ENCODE data around the gene TNPO1.

- TF ChIP-seq CTCF (IDR thresholded peaks at IDR 0.05; ENCODE audit: poor library complexity, severe bottlenecking), result peak; percentile 65
- TF ChIP-seq POLR2AphosphoS5 (IDR thresholded peaks at IDR 0.05), result no peak
- no peak for TF ChIP-seq TAF1 (IDR thresholded peaks at IDR 0.05; ENCODE audit: low read depth)
- TF ChIP-seq MXI1 (conservative IDR thresholded peaks at IDR 0.05; ENCODE audit: poor library complexity, severe bottlenecking), result no peak
- TF ChIP-seq EZH2 (IDR thresholded peaks at IDR 0.05; ENCODE audit: borderline replicate concordance, insufficient read depth, low read length, poor library complexity, severe bottlenecking), result no peak
- TF ChIP-seq EP300 (conservative IDR thresholded peaks at IDR 0.05; ENCODE audit: poor library complexity, severe bottlenecking), result no peak
- TF ChIP-seq REST (IDR thresholded peaks at IDR 0.05; ENCODE audit: borderline replicate concordance), result no peak
- TF ChIP-seq SMC3 (conservative IDR thresholded peaks at IDR 0.05; ENCODE audit: poor library complexity), result peak; percentile 54
- peak; percentile 67 for TF ChIP-seq RAD21 (conservative IDR thresholded peaks at IDR 0.05)
These were observed 104.4 kb downstream of the TNPO1 start for GRCh38 chr5:72920690-72921502.
